RPMI8226 (cell line): ENCODE results near the gene ACTL6B.
A peak's percentile ranks its signal among the peaks of the same experiment; 100 is the strongest.

Experiments used
- DNase-seq: peaks from one replicate; pipeline ENCODE4 v3.0.0-alpha.2; 2015

ACTL6B gene

DNA sequence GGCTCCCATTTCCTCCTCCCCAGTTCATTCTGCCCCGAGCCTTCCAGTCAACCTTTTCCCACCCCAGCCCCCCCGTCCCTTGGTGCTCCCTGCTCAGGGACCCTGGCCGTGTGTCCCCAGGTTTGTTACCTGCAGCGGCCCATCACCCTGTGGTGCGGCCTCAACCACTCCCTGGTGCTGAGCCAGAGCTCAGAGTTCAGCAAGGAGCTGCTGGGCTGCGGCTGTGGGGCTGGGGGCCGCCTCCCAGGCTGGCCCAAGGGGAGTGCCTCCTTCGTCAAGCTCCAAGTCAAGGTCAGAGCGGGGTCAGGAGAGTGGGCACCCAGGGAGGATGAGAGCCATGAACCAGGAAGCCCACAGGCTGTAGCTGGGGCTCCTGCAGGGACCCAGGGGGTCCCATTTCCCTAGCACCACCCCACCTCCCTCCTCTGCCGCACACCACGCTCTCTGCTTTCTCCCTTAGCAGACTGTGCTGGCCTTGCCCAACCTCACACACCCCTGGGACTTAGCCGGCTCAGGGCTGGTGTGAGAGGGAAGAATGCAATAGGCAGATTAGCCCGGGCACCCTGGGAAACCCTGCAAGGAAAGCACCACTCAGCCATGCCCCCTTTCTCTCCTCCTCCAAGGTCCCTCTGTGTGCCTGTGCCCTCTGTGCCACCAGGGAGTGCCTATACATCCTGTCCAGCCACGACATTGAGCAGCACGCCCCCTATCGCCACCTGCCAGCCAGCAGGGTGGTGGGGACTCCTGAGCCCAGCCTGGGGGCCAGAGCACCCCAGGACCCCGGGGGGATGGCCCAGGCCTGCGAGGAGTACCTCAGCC, 56.1 kb downstream of the ACTL6B start:
- DNase-seq = peak; percentile 61

DNA sequence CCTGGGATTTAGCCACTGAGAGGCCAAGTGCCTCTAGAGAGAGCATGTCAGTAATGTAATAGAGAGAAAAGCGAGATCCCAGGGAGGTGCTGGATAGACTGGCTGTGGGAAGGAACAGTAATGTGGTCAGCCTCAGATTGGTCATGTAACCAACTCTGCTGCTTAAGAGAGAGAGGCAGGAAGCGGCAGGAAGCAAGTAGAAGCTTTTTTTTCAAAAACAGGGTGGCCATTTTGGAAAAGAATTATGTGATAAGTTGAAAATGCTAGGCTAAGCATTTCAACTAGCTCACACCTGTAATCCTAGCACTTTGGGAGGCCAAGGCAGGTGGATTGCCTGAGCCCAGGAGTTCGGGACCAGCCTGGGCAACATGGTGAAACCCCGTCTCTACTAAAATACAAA, 57.8 kb downstream of the ACTL6B start:
- peak; percentile 51 for DNase-seq

GRCh38 chr7:100595188-100595587, 61.1 kb downstream of the ACTL6B start:
- DNase-seq = no peak
